Stimulated activated CD4-positive, alpha-beta T cell treated with anti-CD3 and anti-CD28 coated beads, Interleukin-1b, Interleukin-23, amount 100 ng/mL, for 1 hour (primary cell): ENCODE results near the gene RAMP1.
"Not testable (repeated sequence)": the region's sequence is repeated elsewhere in the genome, so short reads cannot be mapped to it uniquely, and the experiment has no call there.

Experiments used
- DNase-seq, 2 donors: peaks; one replicate each; pipeline ENCODE4 v3.0.0-alpha.2; 2020; ENCODE audit warnings: low read depth in 2 of 2

Gene RAMP1

GRCh38 chr2:237859533-237860272 lies at the start of gene RAMP1:
Gene RAMP1, plus strand, starts transcription at chr2:237859623. Its CDS starts 53 bp downstream, at chr2:237859676.
- no peak for DNase-seq

GRCh38 chr2:237815637-237816036 lies 43.8 kb upstream of the RAMP1 start:
- no peak for DNase-seq

- no peak for DNase-seq
Measured at GRCh38 chr2:237816531-237816930, 42.9 kb upstream of the RAMP1 start.

GRCh38 chr2:237818066-237818473 lies 41.4 kb upstream of the RAMP1 start:
- no peak for DNase-seq

GRCh38 chr2:237819231-237819630 lies 40.2 kb upstream of the RAMP1 start:
- DNase-seq = no peak

- DNase-seq = no peak
Measured at GRCh38 chr2:237820421-237820820, 39.0 kb upstream of the RAMP1 start.

- DNase-seq = no peak
Measured at GRCh38 chr2:237823544-237823943, 35.9 kb upstream of the RAMP1 start.

- DNase-seq = no peak
Measured at GRCh38 chr2:237824085-237824484, 35.3 kb upstream of the RAMP1 start.

GRCh38 chr2:237827421-237827987 lies 31.9 kb upstream of the RAMP1 start:
- DNase-seq = no peak

GRCh38 chr2:237830522-237830921 lies 28.9 kb upstream of the RAMP1 start:
- DNase-seq = no peak

GRCh38 chr2:237833546-237833945 lies 25.9 kb upstream of the RAMP1 start:
- no peak for DNase-seq

GRCh38 chr2:237835372-237835771 lies 24.1 kb upstream of the RAMP1 start:
- DNase-seq = no peak

GRCh38 chr2:237841051-237841450 lies 18.4 kb upstream of the RAMP1 start:
- no peak for DNase-seq

- not testable (repeated sequence) for DNase-seq
Measured at GRCh38 chr2:237848940-237849339, 10.5 kb upstream of the RAMP1 start.

- no peak for DNase-seq
Measured at GRCh38 chr2:237854295-237854694, 5.1 kb upstream of the RAMP1 start.

- no peak for DNase-seq
Measured at GRCh38 chr2:237857791-237858190, 1.6 kb upstream of the RAMP1 start.

GRCh38 chr2:237858294-237859081 lies 935 bp upstream of the RAMP1 start:
- no peak for DNase-seq

- DNase-seq = no peak
Measured at GRCh38 chr2:237859082-237859433, 365 bp upstream of the RAMP1 start.

- no peak for DNase-seq
Measured at GRCh38 chr2:237860273-237860935, 981 bp downstream of the RAMP1 start.

- no peak for DNase-seq
Measured at GRCh38 chr2:237861875-237862527, 2.6 kb downstream of the RAMP1 start.

- DNase-seq = no peak
Measured at GRCh38 chr2:237862528-237862895, 3.1 kb downstream of the RAMP1 start.

- no peak for DNase-seq
Measured at GRCh38 chr2:237863102-237863511, 3.7 kb downstream of the RAMP1 start.
